ENCODE data around the gene CHRNE.
A peak's percentile ranks its signal among the peaks of the same experiment; 100 is the strongest.
"Not testable (repeated sequence)": the region's sequence is repeated elsewhere in the genome, so short reads cannot be mapped to it uniquely, and the experiment has no call there.

CHRNE gene

DNA sequence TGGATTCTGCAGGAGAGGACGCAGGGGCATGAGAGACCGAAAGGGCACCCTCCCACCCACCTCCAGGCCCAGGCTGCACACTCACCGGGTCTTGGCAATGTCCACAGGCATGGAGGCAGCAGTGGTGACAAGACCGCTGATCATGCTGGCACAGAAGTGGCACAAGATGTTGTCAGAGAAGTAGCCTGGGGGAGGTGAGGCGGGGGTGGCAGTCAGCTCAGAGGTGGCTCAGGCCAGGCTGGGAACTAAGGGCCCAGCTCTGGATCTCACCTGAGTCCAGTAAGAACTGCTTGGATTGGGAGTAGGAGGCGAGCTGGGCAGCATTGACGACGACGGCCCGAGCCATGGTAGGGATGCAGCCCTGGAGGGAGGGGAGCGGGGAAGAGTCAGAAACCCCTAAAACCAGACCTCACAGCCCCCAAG is 35.2 kb upstream of the CHRNE start:
- H3K4me2 ChIP-seq (ENCODE audit: low read length): peak overlapping the region; percentile 99

GRCh38 chr17:4937553-4937952 is 34.7 kb upstream of the CHRNE start:
- peaks cover 22% of the 10 kb centered on the region for H3K36me3 ChIP-seq (ENCODE audit: insufficient read depth, low read length)
- H3K4me1 ChIP-seq (ENCODE audit: control insufficient read depth, insufficient read depth, low read length): peaks cover 29% of the 10 kb centered on the region
- H3K4me3 ChIP-seq (ENCODE audit: low read length): no peak overlapping the region
- H3K27me3 ChIP-seq (ENCODE audit: control insufficient read depth, insufficient read depth, low read length): no peaks in the 10 kb centered on the region
- no peak overlapping the region for H3K9ac ChIP-seq (ENCODE audit: low read depth, low read length)
- H3K4me2 ChIP-seq (ENCODE audit: low read length): no peak overlapping the region
- H3K9me3 ChIP-seq (replicated peaks; ENCODE audit: low read length): no peaks in the 10 kb centered on the region

More for the DNA sequence above, 35.2 kb upstream of the CHRNE start:
- H3K4me1 ChIP-seq (ENCODE audit: control insufficient read depth, insufficient read depth, low read length): peaks cover 32% of the 10 kb centered on the region
- peaks cover 27% of the 10 kb centered on the region for H3K36me3 ChIP-seq (ENCODE audit: insufficient read depth, low read length)
- no peaks in the 10 kb centered on the region for H3K27me3 ChIP-seq (ENCODE audit: control insufficient read depth, insufficient read depth, low read length)
- no peak overlapping the region for H3K4me3 ChIP-seq (ENCODE audit: low read length)
- H3K9me3 ChIP-seq (replicated peaks; ENCODE audit: low read length): no peaks in the 10 kb centered on the region
- H3K9ac ChIP-seq (ENCODE audit: low read depth, low read length): peak overlapping the region; percentile 94

DNA sequence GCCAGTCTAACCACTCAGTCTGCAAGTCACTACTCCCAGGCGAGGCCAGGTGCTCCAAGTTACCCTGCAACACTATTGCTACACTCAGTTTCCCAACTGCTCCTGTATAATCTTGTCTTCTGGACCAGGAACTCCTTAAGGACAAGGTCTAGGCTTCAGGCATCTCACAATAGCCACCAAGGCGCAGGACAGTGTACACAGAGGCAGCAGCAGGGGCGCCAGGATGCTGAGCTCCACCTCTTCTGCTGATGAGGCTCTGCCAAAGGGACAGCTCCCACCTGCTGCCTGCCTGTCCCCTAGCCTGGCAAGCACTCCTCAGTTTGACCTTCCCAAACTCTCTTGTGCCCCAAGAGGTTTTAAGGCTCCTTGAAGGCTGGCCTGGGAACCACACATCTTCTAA is 33.5 kb upstream of the CHRNE start:
- Histone ChIP-seq H3K27me3 (ENCODE audit: control insufficient read depth, insufficient read depth, low read length) (no peaks in the 10 kb centered on the region), H3K9me3 (replicated peaks; ENCODE audit: low read length) (no peaks in the 10 kb centered on the region), H3K9ac (ENCODE audit: low read depth, low read length) (no peak overlapping the region), H3K36me3 (ENCODE audit: insufficient read depth, low read length) (peaks cover 18% of the 10 kb centered on the region), H3K4me1 (ENCODE audit: control insufficient read depth, insufficient read depth, low read length) (peaks cover 26% of the 10 kb centered on the region), H3K4me2 (ENCODE audit: low read length) (no peak overlapping the region), H3K4me3 (ENCODE audit: low read length) (no peak overlapping the region)

DNA sequence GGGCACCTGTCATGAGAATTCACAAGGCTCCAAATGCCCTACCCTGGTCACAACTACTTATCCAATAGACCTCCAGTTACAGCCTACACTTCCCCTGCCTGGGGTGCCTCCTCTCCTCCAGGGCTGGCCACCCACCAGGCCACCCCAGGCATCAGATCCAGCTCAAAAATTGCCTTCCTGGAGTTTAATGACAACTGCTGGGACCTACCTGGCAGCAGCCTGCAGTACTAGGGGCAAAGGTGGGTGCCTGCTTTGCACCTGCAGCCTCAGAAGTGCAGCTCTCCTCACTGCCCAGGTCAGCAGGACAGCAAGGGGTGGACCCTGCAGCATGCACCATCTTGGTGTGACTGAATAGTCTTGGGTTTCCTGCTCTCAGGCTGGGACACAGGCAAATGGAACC is 32.8 kb upstream of the CHRNE start:
- H3K9ac ChIP-seq (ENCODE audit: low read depth, low read length): no peak overlapping the region
- H3K4me3 ChIP-seq (ENCODE audit: low read length): no peak overlapping the region
- no peak overlapping the region for H3K4me2 ChIP-seq (ENCODE audit: low read length)
- peaks cover 21% of the 10 kb centered on the region for H3K4me1 ChIP-seq (ENCODE audit: control insufficient read depth, insufficient read depth, low read length)
- H3K9me3 ChIP-seq (replicated peaks; ENCODE audit: low read length): no peaks in the 10 kb centered on the region
- no peaks in the 10 kb centered on the region for H3K27me3 ChIP-seq (ENCODE audit: control insufficient read depth, insufficient read depth, low read length)
- peaks cover 21% of the 10 kb centered on the region for H3K36me3 ChIP-seq (ENCODE audit: insufficient read depth, low read length)

GRCh38 chr17:4934173-4934979 is 31.5 kb upstream of the CHRNE start:
- peaks cover 21% of the 10 kb centered on the region for H3K36me3 ChIP-seq (ENCODE audit: insufficient read depth, low read length)
- H3K4me1 ChIP-seq (ENCODE audit: control insufficient read depth, insufficient read depth, low read length): peaks cover 21% of the 10 kb centered on the region
- no peaks in the 10 kb centered on the region for H3K27me3 ChIP-seq (ENCODE audit: control insufficient read depth, insufficient read depth, low read length)
- H3K4me2 ChIP-seq (ENCODE audit: low read length): peak overlapping the region; percentile 37
- H3K9me3 ChIP-seq (replicated peaks; ENCODE audit: low read length): no peaks in the 10 kb centered on the region
- H3K4me3 ChIP-seq (ENCODE audit: low read length): no peak overlapping the region
- peak overlapping the region; percentile 32 for H3K9ac ChIP-seq (ENCODE audit: low read depth, low read length)

- peak overlapping the region; percentile 32 for H3K9ac ChIP-seq (ENCODE audit: low read depth, low read length)
- H3K9me3 ChIP-seq (replicated peaks; ENCODE audit: low read length): no peaks in the 10 kb centered on the region
- H3K4me2 ChIP-seq (ENCODE audit: low read length): peak overlapping the region; percentile 37
- H3K27me3 ChIP-seq (ENCODE audit: control insufficient read depth, insufficient read depth, low read length): no peaks in the 10 kb centered on the region
- H3K4me3 ChIP-seq (ENCODE audit: low read length): no peak overlapping the region
- peaks cover 21% of the 10 kb centered on the region for H3K36me3 ChIP-seq (ENCODE audit: insufficient read depth, low read length)
- peaks cover 14% of the 10 kb centered on the region for H3K4me1 ChIP-seq (ENCODE audit: control insufficient read depth, insufficient read depth, low read length)
Measured at GRCh38 chr17:4933646-4934045, 30.7 kb upstream of the CHRNE start.

DNA sequence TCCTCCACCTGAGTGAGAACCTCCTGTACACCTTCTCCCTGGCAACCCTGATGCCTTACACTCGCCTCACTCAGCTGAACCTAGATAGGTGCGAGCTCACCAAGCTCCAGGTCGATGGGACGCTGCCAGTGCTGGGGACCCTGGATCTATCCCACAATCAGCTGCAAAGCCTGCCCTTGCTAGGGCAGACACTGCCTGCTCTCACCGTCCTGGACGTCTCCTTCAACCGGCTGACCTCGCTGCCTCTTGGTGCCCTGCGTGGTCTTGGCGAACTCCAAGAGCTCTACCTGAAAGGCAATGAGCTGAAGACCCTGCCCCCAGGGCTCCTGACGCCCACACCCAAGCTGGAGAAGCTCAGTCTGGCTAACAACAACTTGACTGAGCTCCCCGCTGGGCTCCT is 29.9 kb upstream of the CHRNE start:
- Histone ChIP-seq H3K4me3 (ENCODE audit: low read length) (no peak overlapping the region), H3K4me1 (ENCODE audit: control insufficient read depth, insufficient read depth, low read length) (peaks cover 8% of the 10 kb centered on the region), H3K27me3 (ENCODE audit: control insufficient read depth, insufficient read depth, low read length) (no peaks in the 10 kb centered on the region), H3K36me3 (ENCODE audit: insufficient read depth, low read length) (peaks cover 15% of the 10 kb centered on the region), H3K9me3 (replicated peaks; ENCODE audit: low read length) (no peaks in the 10 kb centered on the region), H3K9ac (ENCODE audit: low read depth, low read length) (no peak overlapping the region), H3K4me2 (ENCODE audit: low read length) (no peak overlapping the region)

- peaks cover 8% of the 10 kb centered on the region for H3K4me1 ChIP-seq (ENCODE audit: control insufficient read depth, insufficient read depth, low read length)
- no peak within 1 kb of the TSS for H3K4me3 ChIP-seq (ENCODE audit: low read length)
Measured at GRCh38 chr17:4931963-4932362, 29.1 kb upstream of the CHRNE start, which contains the start of gene GP1BA. Gene GP1BA (plus strand): TSS chr17:4932277. CDS start chr17:4932605, 328 bp downstream.

GRCh38 chr17:4928881-4929280 is 26.0 kb upstream of the CHRNE start:
- Histone ChIP-seq H3K27me3 (ENCODE audit: control insufficient read depth, insufficient read depth, low read length) (no peaks in the 10 kb centered on the region), H3K4me2 (ENCODE audit: low read length) (no peak overlapping the region), H3K9ac (ENCODE audit: low read depth, low read length) (no peak overlapping the region), H3K4me3 (ENCODE audit: low read length) (no peak overlapping the region), H3K36me3 (ENCODE audit: insufficient read depth, low read length) (peaks cover 3% of the 10 kb centered on the region), H3K4me1 (ENCODE audit: control insufficient read depth, insufficient read depth, low read length) (peaks cover under 1% of the 10 kb centered on the region), H3K9me3 (replicated peaks; ENCODE audit: low read length) (no peaks in the 10 kb centered on the region)

More at GRCh38 chr17:4931963-4932362, 29.1 kb upstream of the CHRNE start, which contains the start of gene GP1BA:
- Histone ChIP-seq H3K36me3 (ENCODE audit: insufficient read depth, low read length) (peaks cover 8% of the 10 kb centered on the region), H3K27me3 (ENCODE audit: control insufficient read depth, insufficient read depth, low read length) (no peaks in the 10 kb centered on the region), H3K4me2 (ENCODE audit: low read length) (no peak within 1 kb of the TSS), H3K9ac (ENCODE audit: low read depth, low read length) (no peak within 1 kb of the TSS), H3K9me3 (replicated peaks; ENCODE audit: low read length) (no peaks in the 10 kb centered on the region)

DNA sequence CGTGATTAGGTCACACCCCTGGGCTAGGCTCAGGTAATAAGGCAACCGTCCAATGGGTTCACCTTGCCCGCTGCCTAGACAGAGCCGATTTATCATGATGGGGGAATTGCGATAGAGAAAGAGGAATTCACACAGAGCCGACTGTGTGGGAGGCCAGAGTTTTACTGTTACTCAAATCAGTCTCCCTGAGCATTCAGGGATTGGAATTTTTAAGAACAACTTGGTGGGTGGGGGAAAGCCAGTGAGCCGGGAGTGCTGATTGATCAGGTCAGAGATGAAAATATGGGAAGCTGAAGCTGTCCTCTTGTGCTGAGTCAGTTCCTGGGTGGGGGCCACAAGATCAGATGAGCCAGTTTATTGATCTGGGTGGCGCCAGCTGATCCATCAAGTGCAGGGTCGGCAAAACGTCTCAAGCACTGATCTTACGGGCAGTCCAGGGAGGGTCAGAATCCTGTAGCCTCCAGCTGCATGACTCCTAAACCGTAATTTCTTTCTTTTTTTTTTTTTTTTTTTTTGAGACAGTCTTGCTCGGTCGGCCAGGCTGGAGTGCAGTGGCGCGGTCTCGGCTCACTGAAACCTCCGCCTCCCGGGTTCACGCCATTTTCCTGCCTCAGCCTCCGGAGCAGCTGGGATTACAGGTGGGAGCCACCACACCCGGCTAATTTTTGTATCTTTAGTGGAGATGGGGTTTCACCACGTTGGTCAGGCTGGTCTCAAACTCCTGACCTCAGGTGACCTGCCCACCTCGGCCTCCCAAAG is 23.9 kb upstream of the CHRNE start:
- not testable (repeated sequence) for H3K9me3 ChIP-seq (replicated peaks; ENCODE audit: low read length); H3K4me3 ChIP-seq (ENCODE audit: low read length); H3K4me2 ChIP-seq (ENCODE audit: low read length); H3K9ac ChIP-seq (ENCODE audit: low read depth, low read length); H3K36me3 ChIP-seq (ENCODE audit: insufficient read depth, low read length); H3K27me3 ChIP-seq (ENCODE audit: control insufficient read depth, insufficient read depth, low read length); H3K4me1 ChIP-seq (ENCODE audit: control insufficient read depth, insufficient read depth, low read length)

DNA sequence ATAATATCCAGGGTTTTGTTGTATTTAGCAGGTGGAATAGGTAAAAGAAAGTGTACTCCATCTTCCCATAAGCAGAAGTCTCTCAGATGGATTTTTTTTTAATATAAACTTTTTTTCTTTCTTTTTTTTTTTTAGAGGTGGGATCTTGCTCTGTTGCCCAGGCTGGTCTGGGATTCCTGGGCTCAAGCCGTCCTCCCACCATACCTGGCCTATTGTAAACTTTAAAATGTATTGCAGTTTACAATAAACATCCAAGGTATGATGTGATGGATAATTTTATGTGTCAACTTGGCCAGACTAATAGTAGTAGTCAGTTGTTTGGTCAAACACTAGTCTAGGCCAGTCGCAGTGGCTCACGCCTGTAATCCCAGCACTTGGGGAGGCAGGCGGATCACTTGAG is 18.4 kb upstream of the CHRNE start:
- Histone ChIP-seq H3K4me2 (ENCODE audit: low read length) (no peak overlapping the region), H3K9ac (ENCODE audit: low read depth, low read length) (no peak overlapping the region), H3K4me3 (ENCODE audit: low read length) (no peak overlapping the region), H3K27me3 (ENCODE audit: control insufficient read depth, insufficient read depth, low read length) (no peaks in the 10 kb centered on the region), H3K36me3 (ENCODE audit: insufficient read depth, low read length) (no peaks in the 10 kb centered on the region), H3K9me3 (replicated peaks; ENCODE audit: low read length) (no peaks in the 10 kb centered on the region), H3K4me1 (ENCODE audit: control insufficient read depth, insufficient read depth, low read length) (peaks cover 8% of the 10 kb centered on the region)
